GM23248 (cell line): Measurements from ENCODE around the gene RNF166.

Experiments used
- EZH2 ChIP-seq: fragments of 200-600 bp; sonication (generic); IDR thresholded peaks from 2 replicates; pipeline ENCODE4 v1.6.1; 2018; ENCODE audit warnings: antibody characterized with exemption, mild to moderate bottlenecking; ENCODE audit not compliant: insufficient read depth, poor library complexity, severe bottlenecking
- EZH2phosphoT487 ChIP-seq: fragments of 200-600 bp; sonication (generic); IDR thresholded peaks from 2 replicates; pipeline ENCODE4 v1.6.1; 2018; ENCODE audit warnings: antibody characterized with exemption, moderate library complexity, mild to moderate bottlenecking, low read depth; ENCODE audit not compliant: insufficient read depth

DNA sequence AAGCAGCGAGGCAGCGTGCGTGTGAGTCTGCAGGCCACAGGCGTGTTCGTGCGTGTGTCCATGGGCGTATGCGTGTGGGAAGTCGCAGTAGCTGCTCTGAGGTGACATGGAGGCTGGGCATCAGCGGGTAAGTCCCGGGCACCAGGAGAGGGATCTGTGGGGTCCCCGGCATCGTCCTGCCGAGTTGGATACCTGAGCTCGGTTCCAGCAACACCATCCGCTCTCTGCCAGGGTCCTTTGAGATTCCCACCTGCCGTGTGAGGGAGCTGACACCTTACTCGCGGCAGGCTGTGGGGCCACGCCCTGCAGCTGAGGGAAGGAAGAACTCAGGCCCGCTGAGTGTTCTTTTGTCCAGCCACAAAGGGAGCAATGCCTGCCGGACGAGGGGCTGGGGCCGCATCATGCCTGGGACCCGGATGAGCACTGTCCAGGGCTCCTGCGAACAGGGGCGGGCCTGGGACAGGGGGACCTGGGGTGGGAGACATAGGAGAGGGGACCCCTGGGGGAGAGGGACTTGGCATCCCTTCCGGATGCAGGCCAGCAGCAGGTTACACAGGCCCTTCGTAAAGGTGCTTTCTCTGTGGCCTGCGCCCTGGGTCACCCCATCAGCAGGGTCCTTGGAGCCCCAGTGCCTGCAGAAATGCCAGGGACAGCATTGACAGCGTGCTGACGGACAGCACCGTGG lies 14.9 kb downstream of the RNF166 start:
- TF ChIP-seq EZH2 (no peak), EZH2phosphoT487 (no peak)
